Measurements from ENCODE around the gene RASAL1.

DNA sequence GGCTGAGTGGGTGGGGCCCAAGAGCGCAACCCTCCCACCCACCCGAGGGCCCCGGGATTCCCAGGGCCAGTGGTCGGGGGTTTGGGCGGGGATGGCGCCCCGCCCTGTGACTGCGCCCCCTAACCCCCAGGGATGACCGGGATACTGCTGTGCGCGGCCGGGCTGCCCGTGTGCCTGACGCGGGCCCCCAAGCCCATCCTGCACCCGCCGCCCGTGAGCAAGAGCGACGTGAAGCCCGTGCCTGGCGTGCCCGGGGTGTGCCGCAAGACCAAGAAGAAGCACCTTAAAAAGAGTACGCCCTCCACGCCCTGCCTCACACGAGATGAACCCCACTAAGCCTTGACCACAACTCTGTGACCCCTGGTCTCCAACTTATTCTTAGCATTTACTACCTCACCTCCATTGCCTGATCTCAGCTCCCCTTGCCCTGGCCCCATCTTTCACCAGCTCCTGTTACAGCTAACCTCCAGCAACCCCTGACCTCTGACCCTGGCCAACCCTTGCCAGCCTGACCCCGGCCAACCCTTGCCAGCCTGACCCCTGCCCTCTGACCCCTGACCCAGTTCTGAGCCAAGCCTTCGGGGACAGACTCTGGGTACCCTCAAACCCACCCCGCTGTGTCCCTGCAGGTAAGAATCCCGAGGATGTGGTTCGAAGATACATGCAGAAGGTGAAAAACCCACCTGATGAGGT is 42.0 kb downstream of the RASAL1 start:
- TF ChIP-seq, protein P1, sequence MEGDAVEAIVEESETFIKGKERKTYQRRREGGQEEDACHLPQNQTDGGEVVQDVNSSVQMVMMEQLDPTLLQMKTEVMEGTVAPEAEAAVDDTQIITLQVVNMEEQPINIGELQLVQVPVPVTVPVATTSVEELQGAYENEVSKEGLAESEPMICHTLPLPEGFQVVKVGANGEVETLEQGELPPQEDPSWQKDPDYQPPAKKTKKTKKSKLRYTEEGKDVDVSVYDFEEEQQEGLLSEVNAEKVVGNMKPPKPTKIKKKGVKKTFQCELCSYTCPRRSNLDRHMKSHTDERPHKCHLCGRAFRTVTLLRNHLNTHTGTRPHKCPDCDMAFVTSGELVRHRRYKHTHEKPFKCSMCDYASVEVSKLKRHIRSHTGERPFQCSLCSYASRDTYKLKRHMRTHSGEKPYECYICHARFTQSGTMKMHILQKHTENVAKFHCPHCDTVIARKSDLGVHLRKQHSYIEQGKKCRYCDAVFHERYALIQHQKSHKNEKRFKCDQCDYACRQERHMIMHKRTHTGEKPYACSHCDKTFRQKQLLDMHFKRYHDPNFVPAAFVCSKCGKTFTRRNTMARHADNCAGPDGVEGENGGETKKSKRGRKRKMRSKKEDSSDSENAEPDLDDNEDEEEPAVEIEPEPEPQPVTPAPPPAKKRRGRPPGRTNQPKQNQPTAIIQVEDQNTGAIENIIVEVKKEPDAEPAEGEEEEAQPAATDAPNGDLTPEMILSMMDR (IDR thresholded peaks at IDR 0.05): no peak
- TF ChIP-seq POLR2AphosphoS5 (IDR thresholded peaks at IDR 0.05; ENCODE audit: insufficient read depth in 1 of 2, low read depth in 1 of 2) (no peak), POLR2A (IDR thresholded peaks at IDR 0.05) (no peak)
